Measurements from ENCODE around the gene BLTP1.

DNA sequence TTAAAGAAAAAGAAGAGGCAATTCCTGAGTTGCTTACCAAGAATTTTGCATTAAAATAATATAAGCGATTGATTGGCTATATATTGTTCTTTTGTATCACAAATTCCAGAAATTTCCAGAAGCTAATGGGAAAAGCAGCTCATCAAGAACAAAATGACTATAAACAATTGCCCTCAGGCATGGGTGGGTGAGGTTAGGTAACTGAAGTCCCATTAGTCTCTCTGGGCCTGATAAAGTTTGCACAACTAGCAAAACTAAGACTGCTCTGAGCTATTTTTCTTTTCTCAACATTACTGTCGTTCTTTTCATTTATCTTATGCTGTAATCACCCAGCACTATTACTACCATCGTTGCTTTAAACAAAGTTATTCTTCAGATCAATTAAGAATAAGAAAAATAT lies 19.2 kb upstream of the BLTP1 start:
- TF ChIP-seq, protein P1, sequence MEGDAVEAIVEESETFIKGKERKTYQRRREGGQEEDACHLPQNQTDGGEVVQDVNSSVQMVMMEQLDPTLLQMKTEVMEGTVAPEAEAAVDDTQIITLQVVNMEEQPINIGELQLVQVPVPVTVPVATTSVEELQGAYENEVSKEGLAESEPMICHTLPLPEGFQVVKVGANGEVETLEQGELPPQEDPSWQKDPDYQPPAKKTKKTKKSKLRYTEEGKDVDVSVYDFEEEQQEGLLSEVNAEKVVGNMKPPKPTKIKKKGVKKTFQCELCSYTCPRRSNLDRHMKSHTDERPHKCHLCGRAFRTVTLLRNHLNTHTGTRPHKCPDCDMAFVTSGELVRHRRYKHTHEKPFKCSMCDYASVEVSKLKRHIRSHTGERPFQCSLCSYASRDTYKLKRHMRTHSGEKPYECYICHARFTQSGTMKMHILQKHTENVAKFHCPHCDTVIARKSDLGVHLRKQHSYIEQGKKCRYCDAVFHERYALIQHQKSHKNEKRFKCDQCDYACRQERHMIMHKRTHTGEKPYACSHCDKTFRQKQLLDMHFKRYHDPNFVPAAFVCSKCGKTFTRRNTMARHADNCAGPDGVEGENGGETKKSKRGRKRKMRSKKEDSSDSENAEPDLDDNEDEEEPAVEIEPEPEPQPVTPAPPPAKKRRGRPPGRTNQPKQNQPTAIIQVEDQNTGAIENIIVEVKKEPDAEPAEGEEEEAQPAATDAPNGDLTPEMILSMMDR (IDR thresholded peaks at IDR 0.05) = no peak
- no peak for TF ChIP-seq EZH2 (IDR thresholded peaks at IDR 0.05)

Data from neural progenitor cell (in vitro differentiated cells).